Natural killer cell (primary cell): ENCODE measurements around the gene PXDC1. TPM values are rescaled to one million over a fixed set of nuclear protein-coding genes. Genes with fewer than 3 reads are reported as not detected.

Source experiments
- ATAC-seq, 3 donors: fragments of 150-1000 bp in 2 of 3; fragments of 200-7000 bp in 1 of 3; cut with Tn5 transposase; 1 replicate in 1 of 3; 2 replicates in 2 of 3; pipeline ENCODE4 v1.10.0; 2021; ENCODE audit warnings: mild to moderate bottlenecking in 2 of 3, moderate library complexity in 2 of 3
- DNase-seq, 2 donors: peaks; one replicate each; pipeline versions ENCODE4 v3.0.0 to v3.0.0-alpha.2; 2013 to 2021; ENCODE audit warnings: mixed read lengths in 1 of 2
- H3K27ac ChIP-seq: one replicate; pipeline ENCODE4 v1.5.1; 2013; ENCODE audit warnings: mild to moderate bottlenecking, low read length
- H3K27me3 ChIP-seq: one replicate; pipeline ENCODE4 v1.6.1; 2013; ENCODE audit warnings: low read length; ENCODE audit not compliant: control insufficient read depth, insufficient read depth
- H3K36me3 ChIP-seq: one replicate; pipeline ENCODE4 v1.6.1; 2013; ENCODE audit warnings: low read length; ENCODE audit not compliant: control insufficient read depth, insufficient read depth
- H3K4me1 ChIP-seq: one replicate; pipeline ENCODE4 v1.6.1; 2013; ENCODE audit warnings: low read length; ENCODE audit not compliant: control insufficient read depth, insufficient read depth
- H3K4me3 ChIP-seq: one replicate; pipeline ENCODE4 v1.5.1; 2013; ENCODE audit warnings: low read length
- H3K9me3 ChIP-seq: one replicate; pipeline ENCODE4 v1.6.1; 2013; ENCODE audit warnings: low read length; ENCODE audit not compliant: control insufficient read depth, insufficient read depth
- H3K27ac Mint-ChIP-seq, 2 donors: one replicate each; pipeline ENCODE4 v1.8.0; 2022; ENCODE audit warnings: mild to moderate bottlenecking in 2 of 2, mixed read lengths in 2 of 2, moderate library complexity in 1 of 2
- H3K27me3 Mint-ChIP-seq, 2 donors: one replicate each; pipeline ENCODE4 v1.8.0; 2022; ENCODE audit warnings: low read depth in 2 of 2, mixed read lengths in 2 of 2
- H3K36me3 Mint-ChIP-seq: one replicate; pipeline ENCODE4 v1.8.0; 2022; ENCODE audit warnings: mixed read lengths
- H3K4me1 Mint-ChIP-seq, 2 donors: one replicate each; pipeline ENCODE4 v1.8.0; 2022; ENCODE audit warnings: mixed read lengths in 2 of 2
- H3K4me3 Mint-ChIP-seq: one replicate; pipeline ENCODE4 v1.8.0; 2022; ENCODE audit warnings: mild to moderate bottlenecking, moderate library complexity, mixed read lengths
- H3K9me3 Mint-ChIP-seq, 2 donors: one replicate each; pipeline ENCODE4 v1.8.0; 2022; ENCODE audit warnings: mixed read lengths in 2 of 2
- WGBS: methylation state at CpG from one replicate; pipeline ENCODE4 v1.1.7; 2013; ENCODE audit warnings: missing lambda C conversion rate; ENCODE audit not compliant: insufficient coverage; 5-methylcytosine and 5-hydroxymethylcytosine counted together
- intact Hi-C: fragments of 100-400 bp; cut with micrococcal nuclease; formaldehyde crosslinking; loops from one replicate; pipeline ENCODE4 v1.14.2; 2022
- total RNA-seq, 4 donors: library from RNA; stranded (reverse); fragments of 120-200 nt in 1 of 4; gene quantifications; one replicate each; pipeline versions ENCODE4 v1.2.3 to v1.2.4, GENCODE V29; 2013 to 2022
- TF ChIP-seq, protein P1 (sequence below): fragments of 200-600 bp; IDR thresholded peaks from one replicate; pipeline ENCODE4 v1.8.0; 2022; ENCODE audit warnings: antibody characterized with exemption

The PXDC1 gene
- total RNA-seq, 3 donors from 2014 or later (not counting 1 experiment from before 2014, with no cell fraction given) = 0.28 TPM; not detected in 1

- H3K27me3 ChIP-seq = no peaks in the 10 kb centered on the region
- Mint-ChIP-seq H3K4me1 (peaks cover 5 to 8% of the 10 kb centered on the region in 2 donors), H3K36me3 (no peaks in the 10 kb centered on the region), H3K4me3 (no peak overlapping the region), H3K9me3 (no peaks in the 10 kb centered on the region), H3K27me3 (peaks cover 26 to 28% of the 10 kb centered on the region in 2 donors), H3K27ac (no peak overlapping the region)
- H3K9me3 ChIP-seq = no peaks in the 10 kb centered on the region
- intact Hi-C loops = loop anchor here (1.0 to 10.0 kb wide), 2 partner anchors 317 to 452 kb away; no protein-coding TSS in a partner anchor
- DNase-seq = no peak
- 85% methylated on average over 6 of the region's 7 CpGs for WGBS
- no peak overlapping the region for H3K4me3 ChIP-seq
- H3K27ac ChIP-seq = no peak overlapping the region
- TF ChIP-seq, protein P1, sequence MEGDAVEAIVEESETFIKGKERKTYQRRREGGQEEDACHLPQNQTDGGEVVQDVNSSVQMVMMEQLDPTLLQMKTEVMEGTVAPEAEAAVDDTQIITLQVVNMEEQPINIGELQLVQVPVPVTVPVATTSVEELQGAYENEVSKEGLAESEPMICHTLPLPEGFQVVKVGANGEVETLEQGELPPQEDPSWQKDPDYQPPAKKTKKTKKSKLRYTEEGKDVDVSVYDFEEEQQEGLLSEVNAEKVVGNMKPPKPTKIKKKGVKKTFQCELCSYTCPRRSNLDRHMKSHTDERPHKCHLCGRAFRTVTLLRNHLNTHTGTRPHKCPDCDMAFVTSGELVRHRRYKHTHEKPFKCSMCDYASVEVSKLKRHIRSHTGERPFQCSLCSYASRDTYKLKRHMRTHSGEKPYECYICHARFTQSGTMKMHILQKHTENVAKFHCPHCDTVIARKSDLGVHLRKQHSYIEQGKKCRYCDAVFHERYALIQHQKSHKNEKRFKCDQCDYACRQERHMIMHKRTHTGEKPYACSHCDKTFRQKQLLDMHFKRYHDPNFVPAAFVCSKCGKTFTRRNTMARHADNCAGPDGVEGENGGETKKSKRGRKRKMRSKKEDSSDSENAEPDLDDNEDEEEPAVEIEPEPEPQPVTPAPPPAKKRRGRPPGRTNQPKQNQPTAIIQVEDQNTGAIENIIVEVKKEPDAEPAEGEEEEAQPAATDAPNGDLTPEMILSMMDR = no peak
- ATAC-seq = no peak
- H3K36me3 ChIP-seq = no peaks in the 10 kb centered on the region
- H3K4me1 ChIP-seq = no peaks in the 10 kb centered on the region
Observed at GRCh38 chr6:3731700-3732099, 19.8 kb downstream of the PXDC1 start.

- DNase-seq = no peak
- no peak overlapping the region for H3K27ac ChIP-seq
- ATAC-seq = no peak
- no peaks in the 10 kb centered on the region for H3K27me3 ChIP-seq
- 84% methylated on average over 9 of the region's 9 CpGs for WGBS
- no peaks in the 10 kb centered on the region for H3K36me3 ChIP-seq
- peaks cover 5 to 8% of the 10 kb centered on the region in 2 donors for H3K4me1 Mint-ChIP-seq
- H3K27ac Mint-ChIP-seq = no peak overlapping the region
- peaks cover 20 to 22% of the 10 kb centered on the region in 2 donors for H3K27me3 Mint-ChIP-seq
- no peaks in the 10 kb centered on the region for H3K4me1 ChIP-seq
- H3K4me3 Mint-ChIP-seq = no peak overlapping the region
- H3K9me3 Mint-ChIP-seq = no peaks in the 10 kb centered on the region
- H3K36me3 Mint-ChIP-seq = no peaks in the 10 kb centered on the region
- no peak overlapping the region for H3K4me3 ChIP-seq
- TF ChIP-seq, protein P1 = no peak
- intact Hi-C loops = loop anchor here (10.0 kb wide), 1 partner anchor 315 kb away; no protein-coding TSS in a partner anchor
- H3K9me3 ChIP-seq = no peaks in the 10 kb centered on the region
Observed at GRCh38 chr6:3729603-3730344, 21.7 kb downstream of the PXDC1 start.

DNA sequence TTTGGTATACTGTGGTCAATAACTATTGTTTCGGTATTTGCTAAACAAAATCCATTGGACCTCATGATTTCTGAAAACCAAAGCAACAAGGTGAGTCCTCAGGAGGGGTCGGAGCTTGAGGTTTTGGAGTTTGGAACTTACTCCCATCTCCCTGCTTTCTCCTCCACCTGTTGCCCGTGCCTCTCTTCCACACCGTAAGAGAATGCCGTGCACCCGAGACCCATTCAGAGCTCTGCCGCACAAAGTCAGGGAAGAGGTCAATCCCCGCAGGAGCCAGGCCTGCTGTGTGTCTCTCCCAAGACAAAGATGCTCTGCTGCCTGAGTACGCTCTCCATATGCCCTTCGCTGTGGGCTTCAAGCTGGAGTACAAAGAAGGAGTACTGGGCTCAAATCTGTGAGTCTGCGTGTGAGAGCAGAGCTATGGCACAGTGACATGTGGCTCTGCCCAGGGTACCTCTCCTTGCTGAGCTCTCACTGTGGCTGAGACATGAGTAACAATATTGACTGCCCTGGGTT is 23.9 kb downstream of the PXDC1 start:
- TF ChIP-seq, protein P1 = no peak
- Histone ChIP-seq H3K27me3 (no peaks in the 10 kb centered on the region), H3K4me1 (no peaks in the 10 kb centered on the region), H3K36me3 (no peaks in the 10 kb centered on the region), H3K9me3 (no peaks in the 10 kb centered on the region), H3K27ac (no peak overlapping the region), H3K4me3 (no peak overlapping the region)
- 92% methylated on average over 11 of the region's 11 CpGs for WGBS
- intact Hi-C loops = no loop called here
- Mint-ChIP-seq H3K27me3 (peaks cover 9 to 14% of the 10 kb centered on the region in 2 donors), H3K4me1 (peaks cover 4 to 7% of the 10 kb centered on the region in 2 donors), H3K27ac (no peak overlapping the region), H3K9me3 (no peaks in the 10 kb centered on the region), H3K4me3 (no peak overlapping the region), H3K36me3 (no peaks in the 10 kb centered on the region)
- no peak for ATAC-seq
- no peak for DNase-seq
